ENCODE results near the gene DNAH17. TPM values are rescaled to one million over a fixed set of nuclear protein-coding genes. Genes with fewer than 3 reads are reported as not detected.

Gene DNAH17
- polyA plus RNA-seq, 1 of the 3 experiments (the other 2 are of a cell fraction): not detected

- Histone ChIP-seq H3K36me3 (replicated peaks in 1 of 2; ENCODE audit: control insufficient read depth in 1 of 2, insufficient read depth in 2 of 2, low read length in 1 of 2) (peaks cover 3 to 29% of the 10 kb centered on the region in 2 experiments), H3K79me2 (ENCODE audit: insufficient read depth) (no peaks in the 10 kb centered on the region), H3F3A (replicated peaks; ENCODE audit: insufficient read depth) (no peaks in the 10 kb centered on the region), H2AFZ (ENCODE audit: low read depth) (no peak overlapping the region), H3K9me3 (no peaks in the 10 kb centered on the region), H3K4me2 (no peak overlapping the region), H4K20me1 (ENCODE audit: insufficient read depth) (no peaks in the 10 kb centered on the region), H3K27ac (ENCODE audit: low read depth in 2 of 2, low read length in 1 of 2) (no peak overlapping the region), H3K27me3 (ENCODE audit: insufficient read depth) (no peaks in the 10 kb centered on the region), H3K9me2 (no peaks in the 10 kb centered on the region), H3K4me1 (ENCODE audit: control insufficient read depth in 1 of 2, insufficient read depth in 2 of 2, low read depth in 1 of 2, low read length in 1 of 2) (peaks cover 0 to 8% of the 10 kb centered on the region in 2 experiments; a peak in 1 of 4 replicates), H3K9ac (no peak overlapping the region), H3K4me3 (ENCODE audit: low read depth in 2 of 2, low read length in 1 of 2) (no peak overlapping the region)
- 98% methylated on average over 11 of the region's 11 CpGs for WGBS (ENCODE audit: low lambda C conversion rate)
- CTCF ChIA-PET: interaction anchor here (0.7 to 6.8 kb wide), 4 partner anchors 9 to 277 kb away, joined by 3 to 54 read pairs (median 4); no protein-coding TSS in a partner anchor
- TF ChIP-seq USF1 (IDR thresholded peaks at IDR 0.05; ENCODE audit: borderline replicate concordance, low read depth) (no peak), GABPA (IDR thresholded peaks at IDR 0.05; ENCODE audit: low read depth) (no peak), IRF3 (IDR thresholded peaks at IDR 0.05; ENCODE audit: low read depth, low read length) (no peak), TAF1 (IDR thresholded peaks at IDR 0.05; ENCODE audit: borderline replicate concordance, low read depth, low read length) (no peak), RXRA (IDR thresholded peaks at IDR 0.05; ENCODE audit: borderline replicate concordance, low read depth) (no peak), FOXM1 (IDR thresholded peaks at IDR 0.05; ENCODE audit: low read depth) (no peak), PBX3 (IDR thresholded peaks at IDR 0.05) (no peak), EZH2phosphoT487 (IDR thresholded peaks at IDR 0.05; ENCODE audit: borderline replicate concordance, low read depth) (no peak), TEAD4 (IDR thresholded peaks at IDR 0.05; ENCODE audit: borderline replicate concordance, insufficient read depth) (no peak), YY1 (IDR thresholded peaks at IDR 0.05; ENCODE audit: low read depth) (no peak), SMC3 (IDR thresholded peaks at IDR 0.05; ENCODE audit: low read depth, low read length) (no peak), ELF1 (IDR thresholded peaks at IDR 0.05) (no peak), CTCF (IDR thresholded peaks at IDR 0.05) (no peak), SIN3A (IDR thresholded peaks at IDR 0.05; ENCODE audit: borderline replicate concordance, low read depth, low read length) (no peak)
- POLR2A ChIA-PET: no interaction called here
- DNase-seq: no peak
These were observed 145.6 kb downstream of the DNAH17 start for GRCh38 chr17:78431692-78431958.

Data from SK-N-SH (cell line).